ENCODE results near the gene SLC39A7.

Gene SLC39A7, protein sequence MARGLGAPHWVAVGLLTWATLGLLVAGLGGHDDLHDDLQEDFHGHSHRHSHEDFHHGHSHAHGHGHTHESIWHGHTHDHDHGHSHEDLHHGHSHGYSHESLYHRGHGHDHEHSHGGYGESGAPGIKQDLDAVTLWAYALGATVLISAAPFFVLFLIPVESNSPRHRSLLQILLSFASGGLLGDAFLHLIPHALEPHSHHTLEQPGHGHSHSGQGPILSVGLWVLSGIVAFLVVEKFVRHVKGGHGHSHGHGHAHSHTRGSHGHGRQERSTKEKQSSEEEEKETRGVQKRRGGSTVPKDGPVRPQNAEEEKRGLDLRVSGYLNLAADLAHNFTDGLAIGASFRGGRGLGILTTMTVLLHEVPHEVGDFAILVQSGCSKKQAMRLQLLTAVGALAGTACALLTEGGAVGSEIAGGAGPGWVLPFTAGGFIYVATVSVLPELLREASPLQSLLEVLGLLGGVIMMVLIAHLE

DNA sequence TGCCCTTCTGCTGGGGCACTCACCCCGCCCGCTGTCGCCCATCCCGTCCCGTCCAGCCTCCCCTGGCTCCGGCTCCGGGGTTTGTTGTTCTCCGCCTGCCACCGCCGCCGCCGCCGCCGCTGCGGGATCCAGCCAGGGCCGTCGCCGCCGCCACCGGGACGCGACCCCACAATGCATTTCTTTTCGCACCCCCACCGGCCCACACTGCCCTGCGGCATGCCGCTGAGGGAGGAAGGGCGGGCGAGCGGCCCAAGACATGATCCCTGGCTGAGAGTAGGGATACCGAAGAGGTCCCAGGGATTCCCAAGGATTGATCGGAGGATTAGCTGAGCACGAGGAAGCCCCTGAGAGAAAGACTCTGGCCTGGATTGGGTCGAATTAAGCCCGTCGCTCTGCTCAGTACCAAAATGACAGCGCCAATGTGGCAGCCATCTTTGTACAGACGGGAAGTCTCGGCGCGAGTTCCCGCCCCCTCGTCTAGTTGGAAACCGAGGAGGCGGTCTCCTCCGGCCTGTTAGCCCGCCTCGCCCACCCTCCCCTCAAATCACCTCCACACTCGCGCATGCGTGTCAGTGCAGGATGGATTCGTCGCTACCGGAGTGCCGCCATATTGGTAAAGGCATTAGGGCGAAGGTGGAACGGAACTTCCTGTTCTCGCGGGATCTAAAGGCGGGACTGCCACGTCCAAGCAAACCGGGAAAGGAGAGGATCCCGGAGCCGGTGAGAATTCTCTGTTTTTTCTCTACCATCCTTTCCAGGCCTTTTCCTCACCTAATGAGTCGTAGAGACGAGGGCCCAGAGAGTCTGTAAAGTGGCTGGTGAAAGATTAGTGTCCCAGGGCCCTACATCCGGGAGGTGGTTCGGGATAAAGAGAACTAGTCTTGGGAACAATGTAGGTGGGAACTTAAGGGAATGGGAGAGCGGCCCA, at the start of gene SLC39A7, which contains the start of gene RXRB:
Gene SLC39A7 (plus strand): TSS at position 649 of the 928 bp plus-strand sequence. CDS start 379 bp downstream, outside the sequence.
Gene RXRB (minus strand): TSS at position 447 of the 928 bp plus-strand sequence. CDS start 189 bp downstream, at position 258.
- TF ChIP-seq, protein P1, sequence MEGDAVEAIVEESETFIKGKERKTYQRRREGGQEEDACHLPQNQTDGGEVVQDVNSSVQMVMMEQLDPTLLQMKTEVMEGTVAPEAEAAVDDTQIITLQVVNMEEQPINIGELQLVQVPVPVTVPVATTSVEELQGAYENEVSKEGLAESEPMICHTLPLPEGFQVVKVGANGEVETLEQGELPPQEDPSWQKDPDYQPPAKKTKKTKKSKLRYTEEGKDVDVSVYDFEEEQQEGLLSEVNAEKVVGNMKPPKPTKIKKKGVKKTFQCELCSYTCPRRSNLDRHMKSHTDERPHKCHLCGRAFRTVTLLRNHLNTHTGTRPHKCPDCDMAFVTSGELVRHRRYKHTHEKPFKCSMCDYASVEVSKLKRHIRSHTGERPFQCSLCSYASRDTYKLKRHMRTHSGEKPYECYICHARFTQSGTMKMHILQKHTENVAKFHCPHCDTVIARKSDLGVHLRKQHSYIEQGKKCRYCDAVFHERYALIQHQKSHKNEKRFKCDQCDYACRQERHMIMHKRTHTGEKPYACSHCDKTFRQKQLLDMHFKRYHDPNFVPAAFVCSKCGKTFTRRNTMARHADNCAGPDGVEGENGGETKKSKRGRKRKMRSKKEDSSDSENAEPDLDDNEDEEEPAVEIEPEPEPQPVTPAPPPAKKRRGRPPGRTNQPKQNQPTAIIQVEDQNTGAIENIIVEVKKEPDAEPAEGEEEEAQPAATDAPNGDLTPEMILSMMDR (IDR thresholded peaks at IDR 0.05), result no peak

DNA sequence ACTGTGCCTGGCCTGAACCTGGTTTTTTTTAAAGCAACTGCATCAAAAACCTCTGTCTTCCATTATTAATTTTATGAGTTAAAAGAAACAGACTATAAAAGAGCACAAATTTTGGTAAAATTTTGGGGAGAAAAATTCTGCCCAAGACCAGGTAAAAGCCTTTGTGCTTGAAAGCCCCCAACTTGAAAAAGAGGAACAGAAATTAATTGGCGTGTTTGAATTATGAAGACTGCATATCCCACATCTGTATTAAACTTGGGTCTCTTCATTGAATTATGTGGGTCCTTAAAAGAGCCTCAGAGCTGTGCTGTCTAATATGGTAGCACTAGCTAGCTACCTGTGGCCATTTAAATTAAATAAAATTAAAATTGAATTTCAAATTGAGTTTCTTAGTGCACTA, 49.6 kb upstream of the SLC39A7 start:
- TF ChIP-seq, protein P1 (IDR thresholded peaks at IDR 0.05), result no peak

DNA sequence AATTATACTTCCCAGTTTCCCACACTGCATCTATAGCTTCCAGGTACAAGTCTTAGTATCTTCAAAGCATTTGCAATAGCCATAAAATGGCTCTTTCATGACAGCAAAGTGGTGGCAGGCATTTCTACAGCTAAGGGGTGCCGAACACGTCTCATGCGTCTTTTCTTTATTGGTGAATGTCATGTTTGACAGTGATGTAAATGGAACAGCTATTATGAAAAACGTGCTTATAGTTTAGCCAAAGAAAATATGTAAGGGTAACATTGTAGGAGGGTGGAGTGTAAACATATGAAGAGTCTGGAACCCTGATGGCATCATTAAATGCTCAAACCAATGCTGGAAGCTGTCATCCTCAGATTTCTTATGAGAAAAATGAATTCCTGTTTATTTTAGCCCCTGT, 46.3 kb upstream of the SLC39A7 start:
- TF ChIP-seq, protein P1 (IDR thresholded peaks at IDR 0.05), result no peak

DNA sequence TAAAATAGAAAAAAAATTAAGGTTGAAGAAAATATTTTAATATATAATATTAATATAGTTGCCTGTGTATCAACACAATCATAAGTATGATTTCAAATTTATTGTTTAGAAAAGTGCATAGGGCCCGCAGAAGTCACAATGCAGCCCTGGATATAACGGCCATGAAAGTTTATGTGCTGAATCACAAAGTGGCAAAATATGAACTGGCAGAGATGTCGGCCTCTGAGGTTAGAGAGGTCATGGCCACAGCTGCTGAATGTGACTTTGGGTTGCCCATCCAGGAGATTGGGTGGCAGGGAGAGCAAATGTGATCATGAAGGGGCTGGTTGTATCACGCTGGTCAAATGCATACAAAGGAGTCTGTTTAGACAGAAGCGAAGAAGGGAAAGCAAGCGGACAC, 44.1 kb upstream of the SLC39A7 start:
- TF ChIP-seq, protein P1 (IDR thresholded peaks at IDR 0.05), result no peak

DNA sequence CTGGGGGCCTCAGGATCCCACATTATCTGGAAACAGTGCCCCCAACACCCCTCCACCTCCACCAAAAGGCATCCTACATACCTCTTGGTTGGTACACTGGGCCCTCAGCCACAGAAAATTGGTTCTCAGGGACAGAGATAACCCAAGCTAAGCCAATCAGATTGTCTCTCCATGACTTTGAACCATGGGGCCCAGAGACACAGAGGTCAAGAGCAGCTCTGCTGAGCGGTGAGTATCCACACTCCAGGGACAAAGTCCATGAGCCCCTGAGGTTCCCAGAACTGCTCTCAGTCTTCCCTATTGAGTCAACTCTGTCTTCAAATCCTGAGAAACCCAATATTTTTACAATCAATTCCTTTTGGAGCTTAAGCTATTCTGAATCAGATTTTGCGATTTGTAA, 43.7 kb upstream of the SLC39A7 start:
- TF ChIP-seq, protein P1 (IDR thresholded peaks at IDR 0.05), result no peak

DNA sequence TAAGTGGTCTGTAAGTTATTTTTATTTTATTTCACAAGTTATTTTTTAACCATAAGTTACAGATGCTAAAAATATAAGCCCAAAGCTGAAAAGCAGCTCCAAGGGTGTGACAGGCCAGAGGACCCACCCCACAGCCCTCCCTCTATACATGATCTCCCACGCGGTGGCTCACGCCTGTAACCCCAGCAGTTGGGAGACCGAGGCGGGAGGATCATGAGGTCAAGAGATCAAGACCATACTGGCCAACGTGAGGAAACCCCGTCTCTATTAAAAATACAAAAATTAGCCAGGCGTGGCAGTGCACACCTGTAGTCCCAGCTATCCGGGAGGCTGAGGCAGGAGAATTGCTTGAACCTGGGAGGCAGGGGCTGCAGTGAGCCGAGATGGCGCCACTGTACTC, 40.6 kb upstream of the SLC39A7 start:
- TF ChIP-seq, protein P1 (IDR thresholded peaks at IDR 0.05), result no peak

DNA sequence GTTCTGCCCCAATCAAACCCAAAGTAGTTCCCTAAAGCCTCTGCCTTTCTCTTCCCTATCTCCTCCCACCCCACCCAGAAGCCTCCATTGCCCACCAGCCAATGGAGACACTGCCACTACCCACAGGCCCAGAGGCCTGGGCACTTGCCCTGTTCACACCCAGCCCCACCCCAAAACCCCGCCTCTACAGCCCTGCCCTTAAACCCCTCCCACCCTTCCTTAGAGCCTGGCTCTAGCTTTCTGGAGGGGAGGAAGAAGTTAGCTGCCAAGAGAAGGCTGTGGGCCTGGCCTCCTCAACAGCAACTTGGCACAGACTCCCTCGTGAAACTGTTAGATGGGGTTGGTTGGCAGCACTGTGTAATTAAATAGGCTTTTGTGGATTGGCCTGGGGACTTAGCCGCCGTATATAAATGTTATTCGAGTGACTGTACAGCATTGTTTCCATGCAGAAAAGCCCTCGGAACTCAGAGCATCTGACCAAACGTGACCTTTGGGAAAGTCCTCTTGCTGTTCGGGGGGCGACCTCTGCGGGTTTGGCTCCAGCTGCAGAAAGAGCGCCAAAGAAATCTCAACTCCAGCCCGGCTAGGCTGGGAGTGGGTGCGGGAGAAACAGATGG, 39.8 kb upstream of the SLC39A7 start:
- TF ChIP-seq, protein P1 (IDR thresholded peaks at IDR 0.05), result no peak
